Endothelial cell of umbilical vein (primary cell): ENCODE measurements around the gene PDE10A. TPM values are rescaled to one million over a fixed set of nuclear protein-coding genes. Genes with fewer than 3 reads are reported as not detected.

Source experiments
- BruUV-seq: library from RNA; stranded (reverse); fragments of 400-500 nt; replicated peaks from 2 replicates; lab custom pipeline; 2021; lab: Mats Ljungman, UMichigan
- CTCF ChIA-PET: fragments of 300-600, 350-600 bp; sonication (Branson Sonifier 250); formaldehyde crosslinking; loops from one replicate; lab custom pipeline; 2021; ENCODE audit warnings: antibody characterized with exemption, inconsistent platforms; lab: Charles Lee
- POLR2A ChIA-PET: fragments of 300-600, 350-600 bp; sonication (Branson Sonifier 250); formaldehyde crosslinking; loops from one replicate; lab custom pipeline; 2021; ENCODE audit warnings: antibody characterized with exemption, inconsistent platforms; lab: Charles Lee
- DNase-seq: peaks from one replicate; pipeline ENCODE4 v3.0.0-alpha.2; 2011; ENCODE audit warnings: low read depth, low spot score
- FAIRE-seq: peaks from 2 replicates; lab custom pipeline; 2011; peaks lifted over from hg19 to GRCh38; lab: Jason Lieb, UNC
- H2AFZ ChIP-seq: 2 replicates; pipeline ENCODE4 v1.6.0; 2012; ENCODE audit warnings: low read depth, low read length, control low read depth, inconsistent platforms
- H3K27ac ChIP-seq: 2 replicates; pipeline ENCODE4 v1.5.1; 2011; ENCODE audit warnings: low read depth, mild to moderate bottlenecking, control low read depth, low read length, moderate library complexity; ENCODE audit not compliant: insufficient read depth
- H3K27me3 ChIP-seq, 2 experiments: 2 replicates each; pipeline versions ENCODE4 v1.6.0 to v1.6.1; 2011; ENCODE audit warnings: low read length in 2 of 2, mixed read lengths in 1 of 2; ENCODE audit not compliant: control insufficient read depth in 2 of 2, insufficient read depth in 2 of 2
- H3K36me3 ChIP-seq, 2 experiments: 2 replicates in 1 of 2; 3 replicates in 1 of 2; pipeline ENCODE4 v1.5.1; 2011; ENCODE audit warnings: low read length in 2 of 2, mild to moderate bottlenecking in 1 of 2, moderate library complexity in 1 of 2; ENCODE audit not compliant: control insufficient read depth in 2 of 2, insufficient read depth in 2 of 2; ENCODE audit errors: extremely low read depth in 1 of 2
- H3K4me1 ChIP-seq: 3 replicates; pipeline ENCODE4 v1.5.1; 2011; ENCODE audit warnings: mild to moderate bottlenecking, low read length; ENCODE audit not compliant: control insufficient read depth, insufficient read depth; ENCODE audit errors: extremely low read depth
- H3K4me2 ChIP-seq: 2 replicates; pipeline ENCODE4 v1.6.1; 2011; ENCODE audit warnings: low read length, control low read depth, mixed read lengths; ENCODE audit not compliant: insufficient read depth
- H3K4me3 ChIP-seq, 3 experiments: fragments of 200-600 bp in 1 of 3; sonication (generic), shearing (Covaris generic) in 1 of 3; replicated peaks in 1 of 3; 2 replicates each; pipeline ENCODE4 v1.5.1; 2011 to 2016; ENCODE audit warnings: control low read depth in 3 of 3, low read length in 3 of 3, mild to moderate bottlenecking in 2 of 3, inconsistent platforms in 1 of 3, low read depth in 1 of 3, moderate library complexity in 1 of 3; ENCODE audit not compliant: insufficient read depth in 1 of 3
- H3K79me2 ChIP-seq: 2 replicates; pipeline ENCODE4 v1.6.0; 2012; ENCODE audit warnings: low read length, inconsistent platforms; ENCODE audit not compliant: control insufficient read depth, insufficient read depth
- H3K9ac ChIP-seq: replicated peaks from 2 replicates; pipeline ENCODE3; 2011; ENCODE audit warnings: low read length, control low read depth; ENCODE audit not compliant: insufficient read depth; ENCODE audit errors: extremely low read depth
- H3K9me1 ChIP-seq: replicated peaks from 3 replicates; pipeline ENCODE4 v1.6.0; 2011; ENCODE audit warnings: mild to moderate bottlenecking, low read length; ENCODE audit not compliant: control insufficient read depth, insufficient read depth; ENCODE audit errors: extremely low read depth
- H3K9me3 ChIP-seq: replicated peaks from 2 replicates; pipeline ENCODE4 v1.5.1; 2012; ENCODE audit warnings: low read length, inconsistent platforms; ENCODE audit not compliant: control insufficient read depth, insufficient read depth
- H4K20me1 ChIP-seq: replicated peaks from 2 replicates; pipeline ENCODE3; 2011; ENCODE audit warnings: mild to moderate bottlenecking, low read length; ENCODE audit not compliant: control insufficient read depth, insufficient read depth; ENCODE audit errors: extremely low read depth
- EZH2 ChIP-seq: IDR thresholded peaks from 2 replicates; pipeline ENCODE4 v1.6.1; 2012; ENCODE audit warnings: borderline replicate concordance, low read depth, mild to moderate bottlenecking, moderate library complexity, low read length, inconsistent platforms; ENCODE audit not compliant: severe bottlenecking
- FOS ChIP-seq: IDR thresholded peaks from 2 replicates; pipeline ENCODE4 v1.6.1; 2011; ENCODE audit warnings: mild to moderate bottlenecking, low read length, moderate library complexity, borderline replicate concordance; ENCODE audit not compliant: insufficient read depth
- GATA2 ChIP-seq: IDR thresholded peaks from 2 replicates; pipeline ENCODE4 v1.7.0; 2011; ENCODE audit warnings: low read depth, mild to moderate bottlenecking, moderate library complexity, mixed read lengths, low read length; ENCODE audit not compliant: insufficient read length, insufficient read depth
- JUN ChIP-seq: IDR thresholded peaks from 2 replicates; pipeline ENCODE4 v1.6.1; 2011; ENCODE audit warnings: borderline replicate concordance, low read depth; ENCODE audit not compliant: insufficient read length, insufficient read depth
- MYC ChIP-seq: IDR thresholded peaks from one replicate; pipeline ENCODE4 v1.6.1; 2011; ENCODE audit warnings: mild to moderate bottlenecking, low read depth, low read length
- POLR2A ChIP-seq: IDR thresholded peaks from 2 replicates; pipeline ENCODE4 v1.6.1; 2012; ENCODE audit warnings: low read depth, mild to moderate bottlenecking, control low read depth, low read length
- POLR2AphosphoS5 ChIP-seq: IDR thresholded peaks from 2 replicates; pipeline ENCODE4 v1.6.1; 2012; ENCODE audit warnings: low read depth, mild to moderate bottlenecking, control low read depth, low read length, moderate library complexity; ENCODE audit not compliant: insufficient read depth
- dilution Hi-C: fragments of 300-500 bp; cut with MboI; formaldehyde crosslinking; loops from one replicate; pipeline ENCODE4 v1.15.0; 2019; ENCODE audit warnings: low sequenced_read_pairs; ENCODE audit not compliant: extremely low pct_ligation_motif_present
- intact Hi-C: fragments of 100-400 bp; cut with micrococcal nuclease; formaldehyde crosslinking; loops from one replicate; pipeline ENCODE4 v1.10.0; 2022
- polyA plus RNA-seq, 4 experiments: library from polyadenylated mRNA; depleted of rRNA in 3 of 4; stranded (reverse) in 3 of 4; unstranded in 1 of 4; fragments of >200 nt; gene quantifications; 2 replicates each; pipeline versions ENCODE4 v1.2.1 to v1.2.3, GENCODE V29; 2011 to 2012; ENCODE audit warnings: missing spikeins in 1 of 4
- total RNA-seq: library from RNA; stranded (reverse); gene quantifications from 2 replicates; pipeline ENCODE4 v1.2.3, GENCODE V29; 2021
- TF ChIP-seq, protein P1 (sequence below): IDR thresholded peaks from 2 replicates; pipeline ENCODE4 v1.6.1; 2011; ENCODE audit not compliant: insufficient read depth, insufficient read length
- TF ChIP-seq, protein P2 (sequence below), 2 donors: IDR thresholded peaks; 1 replicate in 1 of 2; 2 replicates in 1 of 2; pipeline ENCODE4 v1.5.1; 2011; ENCODE audit warnings: low read length in 2 of 2, mild to moderate bottlenecking in 2 of 2, moderate library complexity in 2 of 2, control low read depth in 1 of 2, inconsistent platforms in 1 of 2, low read depth in 1 of 2; ENCODE audit not compliant: insufficient read depth in 1 of 2; ENCODE audit errors: extremely low read depth in 1 of 2

PDE10A gene
- total and polyA plus RNA-seq, 2 donors (not counting 3 experiments of a cell fraction or from before 2014, with no cell fraction given) = 0.86 to 2.9 TPM

DNA sequence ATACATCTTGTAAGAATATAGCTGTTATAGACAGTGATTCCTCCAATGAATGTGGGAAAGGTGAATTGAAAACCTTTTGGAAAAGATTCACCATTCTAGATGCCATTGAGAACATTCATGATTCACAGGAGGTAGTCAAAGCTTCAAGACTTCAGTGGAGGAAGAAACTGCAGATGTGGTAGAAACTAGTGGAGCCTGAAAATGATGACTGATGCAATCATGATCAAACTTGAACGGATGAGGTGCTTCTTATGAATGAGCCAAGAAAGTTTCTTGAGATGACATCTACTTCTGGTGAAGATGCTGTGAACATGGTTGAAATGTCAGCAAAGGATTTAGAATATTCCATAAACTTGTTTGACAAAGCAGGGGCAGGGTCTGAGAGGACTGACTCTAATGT is 286.9 kb downstream of the PDE10A start:
- Histone ChIP-seq H2AFZ (no peak overlapping the region), H3K9me1 (no peaks in the 10 kb centered on the region), H3K4me1 (no peaks in the 10 kb centered on the region), H3K9ac (no peak overlapping the region), H3K4me2 (no peak overlapping the region), H3K27me3 (no peaks in the 10 kb centered on the region), H3K4me3 (no peak overlapping the region), H3K79me2 (no peaks in the 10 kb centered on the region), H3K36me3 (no peaks in the 10 kb centered on the region), H3K27ac (no peak overlapping the region), H3K9me3 (no peaks in the 10 kb centered on the region), H4K20me1 (no peaks in the 10 kb centered on the region)
- dilution Hi-C loops = no loop called here
- no peak for TF ChIP-seq POLR2AphosphoS5
- TF ChIP-seq, protein P1, sequence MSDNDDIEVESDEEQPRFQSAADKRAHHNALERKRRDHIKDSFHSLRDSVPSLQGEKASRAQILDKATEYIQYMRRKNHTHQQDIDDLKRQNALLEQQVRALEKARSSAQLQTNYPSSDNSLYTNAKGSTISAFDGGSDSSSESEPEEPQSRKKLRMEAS = no peak
- no peak for TF ChIP-seq JUN
- TF ChIP-seq POLR2A = no peak
- TF ChIP-seq GATA2 = no peak
- no peak for TF ChIP-seq MYC
- TF ChIP-seq EZH2 = no peak
- no TSS peak for BruUV-seq
- ChIA-PET POLR2A (no interaction called here), CTCF (interaction anchor here (1.2 kb wide), 1 partner anchor 12 kb away, joined by 3 read pairs; no protein-coding TSS in a partner anchor)
- no peak for DNase-seq
- intact Hi-C loops = no loop called here
- no peak for FAIRE-seq

DNA sequence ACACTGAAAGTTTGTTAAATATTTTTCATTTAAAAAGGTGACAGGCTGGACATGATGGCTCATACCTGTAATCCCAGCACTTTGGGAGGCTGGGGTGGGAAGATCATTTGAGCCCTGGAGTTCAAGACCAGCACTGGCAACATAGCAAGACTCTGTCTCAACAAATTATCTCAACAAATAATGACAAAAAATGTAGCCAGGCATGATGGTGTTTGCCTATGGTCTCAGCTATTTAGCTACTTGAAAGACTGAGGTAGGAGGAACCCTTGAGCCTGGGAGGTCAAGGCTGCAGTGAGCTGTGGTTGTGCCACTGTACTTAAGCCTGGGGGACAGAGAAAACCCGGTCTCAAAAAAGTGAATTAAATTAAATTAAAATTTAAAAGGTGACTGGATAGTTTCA is 297.7 kb downstream of the PDE10A start:
- POLR2A ChIA-PET = no interaction called here
- BruUV-seq = no TSS peak
- no peaks in the 10 kb centered on the region for H3K4me1 ChIP-seq
- intact Hi-C loops (no loop called here), dilution Hi-C loops (no loop called here)
- TF ChIP-seq MYC = no peak
- TF ChIP-seq POLR2A = no peak
- TF ChIP-seq JUN = no peak
- no peak for TF ChIP-seq POLR2AphosphoS5
- no peak for TF ChIP-seq EZH2
- no peak for TF ChIP-seq FOS
- TF ChIP-seq, protein P1 = no peak
- TF ChIP-seq, protein P2, sequence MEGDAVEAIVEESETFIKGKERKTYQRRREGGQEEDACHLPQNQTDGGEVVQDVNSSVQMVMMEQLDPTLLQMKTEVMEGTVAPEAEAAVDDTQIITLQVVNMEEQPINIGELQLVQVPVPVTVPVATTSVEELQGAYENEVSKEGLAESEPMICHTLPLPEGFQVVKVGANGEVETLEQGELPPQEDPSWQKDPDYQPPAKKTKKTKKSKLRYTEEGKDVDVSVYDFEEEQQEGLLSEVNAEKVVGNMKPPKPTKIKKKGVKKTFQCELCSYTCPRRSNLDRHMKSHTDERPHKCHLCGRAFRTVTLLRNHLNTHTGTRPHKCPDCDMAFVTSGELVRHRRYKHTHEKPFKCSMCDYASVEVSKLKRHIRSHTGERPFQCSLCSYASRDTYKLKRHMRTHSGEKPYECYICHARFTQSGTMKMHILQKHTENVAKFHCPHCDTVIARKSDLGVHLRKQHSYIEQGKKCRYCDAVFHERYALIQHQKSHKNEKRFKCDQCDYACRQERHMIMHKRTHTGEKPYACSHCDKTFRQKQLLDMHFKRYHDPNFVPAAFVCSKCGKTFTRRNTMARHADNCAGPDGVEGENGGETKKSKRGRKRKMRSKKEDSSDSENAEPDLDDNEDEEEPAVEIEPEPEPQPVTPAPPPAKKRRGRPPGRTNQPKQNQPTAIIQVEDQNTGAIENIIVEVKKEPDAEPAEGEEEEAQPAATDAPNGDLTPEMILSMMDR (IDR thresholded peaks at IDR 0.05; ENCODE audit: extremely low read depth in 1 of 2, insufficient read depth in 1 of 2, low read depth in 1 of 2, low read length in 2 of 2) = no peak
- TF ChIP-seq GATA2 = no peak
- CTCF ChIA-PET = interaction anchor here (0.8 kb wide), 1 partner anchor 8 kb away, joined by 3 read pairs; no protein-coding TSS in a partner anchor
- no peak overlapping the region for H3K4me3 ChIP-seq
- H3K9me1 ChIP-seq = no peaks in the 10 kb centered on the region
- H3K4me2 ChIP-seq = no peak overlapping the region
- H3K9ac ChIP-seq = no peak overlapping the region
- H3K79me2 ChIP-seq = no peaks in the 10 kb centered on the region
- no peak overlapping the region for H2AFZ ChIP-seq
- no peak overlapping the region for H3K27ac ChIP-seq
- no peak for FAIRE-seq
- no peaks in the 10 kb centered on the region for H4K20me1 ChIP-seq
- no peak for DNase-seq
- H3K36me3 ChIP-seq = no peaks in the 10 kb centered on the region
- no peaks in the 10 kb centered on the region for H3K27me3 ChIP-seq
- no peaks in the 10 kb centered on the region for H3K9me3 ChIP-seq
